H54 (cell line): ENCODE data around the gene PTPRE.

Source experiments
- DNase-seq: peaks from one replicate; pipeline ENCODE4 v3.0.0; 2011; ENCODE audit warnings: low spot score, mixed read lengths; ENCODE audit not compliant: insufficient read length
- FAIRE-seq: peaks from 3 replicates; lab custom pipeline; 2011; peaks lifted over from hg19 to GRCh38; lab: Jason Lieb, UNC
- POLR2A ChIP-seq: IDR thresholded peaks from 2 replicates; pipeline ENCODE4 v1.6.1; 2011; ENCODE audit warnings: low read depth, mild to moderate bottlenecking, low read length

PTPRE gene

GRCh38 chr10:128054163-128054970 lies 147.5 kb downstream of the PTPRE start:
- DNase-seq (no peak), FAIRE-seq (no peak)
- TF ChIP-seq POLR2A: no peak

DNA sequence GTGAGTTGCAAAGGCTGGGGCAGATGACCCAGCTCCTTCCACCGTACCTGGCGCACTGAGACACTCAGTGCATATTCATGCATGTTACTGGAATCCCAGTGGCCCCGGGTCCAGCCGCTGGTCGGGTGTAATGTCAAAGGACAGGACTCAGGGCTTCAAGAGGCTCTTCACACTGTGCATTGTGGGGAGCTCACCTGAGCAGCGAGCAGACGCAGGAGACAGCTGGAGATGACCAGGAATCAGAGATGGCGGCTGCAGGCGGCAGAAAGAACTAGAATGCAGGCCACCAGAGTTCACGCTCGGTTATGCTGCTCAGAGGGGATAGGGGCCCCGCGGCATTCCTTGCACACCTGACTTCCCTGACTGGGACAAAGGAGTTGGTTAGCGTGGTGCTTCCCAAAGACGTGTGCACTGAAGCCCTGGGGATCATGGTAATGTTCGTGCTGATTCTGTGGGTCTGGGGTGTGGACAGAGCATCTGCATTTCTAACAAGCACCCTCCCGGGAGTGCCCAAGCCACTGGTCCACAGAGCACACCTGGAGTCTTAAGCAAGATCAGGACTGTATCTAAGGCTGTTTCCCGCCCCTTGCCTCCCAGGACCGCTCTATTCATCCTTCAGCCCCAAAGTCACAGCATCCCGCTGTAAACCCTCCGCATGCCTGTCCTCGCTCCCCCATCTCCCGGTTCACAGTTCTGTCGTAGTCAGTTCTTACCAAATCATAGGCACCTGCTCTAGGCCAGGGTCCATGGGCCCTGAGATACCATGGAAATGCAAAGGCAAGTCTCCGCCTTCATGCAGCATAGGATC lies 148.4 kb downstream of the PTPRE start:
- FAIRE-seq (no peak), DNase-seq (no peak)
- TF ChIP-seq POLR2A: no peak

- TF ChIP-seq POLR2A: no peak
- DNase-seq: no peak
- no peak for FAIRE-seq
These were observed 149.6 kb downstream of the PTPRE start for GRCh38 chr10:128056303-128057050.

- no peak for FAIRE-seq
- no peak for TF ChIP-seq POLR2A
- DNase-seq: no peak
These were observed 151.3 kb downstream of the PTPRE start for GRCh38 chr10:128058106-128058749.

GRCh38 chr10:128058750-128059134 lies 151.8 kb downstream of the PTPRE start:
- FAIRE-seq: no peak
- no peak for DNase-seq
- no peak for TF ChIP-seq POLR2A

- no peak for TF ChIP-seq POLR2A
- FAIRE-seq: no peak
- DNase-seq: no peak
These were observed 152.5 kb downstream of the PTPRE start for GRCh38 chr10:128059266-128059981.

GRCh38 chr10:128059982-128060293 lies 153.0 kb downstream of the PTPRE start:
- no peak for TF ChIP-seq POLR2A
- FAIRE-seq (no peak), DNase-seq (no peak)

- no peak for TF ChIP-seq POLR2A
- FAIRE-seq (no peak), DNase-seq (no peak)
These were observed 153.7 kb downstream of the PTPRE start for GRCh38 chr10:128060341-128061250.

DNA sequence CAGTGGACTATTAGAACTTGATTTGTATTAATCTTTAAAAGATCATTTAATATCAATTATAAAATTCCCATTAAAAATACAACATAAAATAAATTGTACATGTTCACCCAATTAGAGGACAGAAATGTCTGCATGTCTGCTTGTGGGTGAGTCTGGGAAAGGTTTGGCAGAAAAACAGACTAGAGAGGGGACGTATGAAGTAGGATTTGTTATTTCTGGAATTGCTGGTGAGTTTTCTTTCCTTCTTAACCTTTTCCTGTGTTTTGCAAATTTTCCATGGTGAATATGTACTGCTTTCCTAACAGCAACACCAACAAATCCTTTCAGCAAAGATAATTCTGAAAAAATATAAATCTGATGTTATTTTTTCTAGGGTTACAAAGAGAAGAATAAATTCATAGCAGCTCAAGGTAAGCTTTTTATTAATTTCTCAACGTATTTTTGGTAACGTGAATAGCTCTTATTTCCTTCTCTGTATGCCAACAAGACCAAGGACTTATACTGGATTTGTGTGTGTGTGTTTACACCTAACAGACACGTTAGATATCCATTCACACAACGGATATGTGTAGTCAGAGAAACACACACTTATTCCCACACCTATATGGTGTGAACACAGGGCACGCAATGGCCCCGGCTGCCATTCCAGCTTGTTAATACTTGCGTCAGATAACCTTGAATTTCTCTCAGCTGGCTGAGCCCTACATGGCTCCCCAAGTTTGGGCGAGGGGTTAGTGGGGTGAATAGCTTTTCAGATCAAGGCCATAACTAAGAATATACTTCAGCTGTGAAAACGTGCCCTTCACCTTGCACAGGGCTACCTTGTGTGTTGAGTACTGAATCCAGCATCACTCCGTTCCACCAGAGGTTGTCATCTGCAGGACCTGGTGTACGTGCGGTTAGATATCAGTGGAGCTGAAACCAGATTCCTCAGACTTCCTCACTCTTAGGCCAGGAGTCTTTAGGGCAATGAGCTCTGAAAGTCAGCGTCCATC lies 154.7 kb downstream of the PTPRE start:
- no peak for TF ChIP-seq POLR2A
- no peak for DNase-seq
- FAIRE-seq: no peak

DNA sequence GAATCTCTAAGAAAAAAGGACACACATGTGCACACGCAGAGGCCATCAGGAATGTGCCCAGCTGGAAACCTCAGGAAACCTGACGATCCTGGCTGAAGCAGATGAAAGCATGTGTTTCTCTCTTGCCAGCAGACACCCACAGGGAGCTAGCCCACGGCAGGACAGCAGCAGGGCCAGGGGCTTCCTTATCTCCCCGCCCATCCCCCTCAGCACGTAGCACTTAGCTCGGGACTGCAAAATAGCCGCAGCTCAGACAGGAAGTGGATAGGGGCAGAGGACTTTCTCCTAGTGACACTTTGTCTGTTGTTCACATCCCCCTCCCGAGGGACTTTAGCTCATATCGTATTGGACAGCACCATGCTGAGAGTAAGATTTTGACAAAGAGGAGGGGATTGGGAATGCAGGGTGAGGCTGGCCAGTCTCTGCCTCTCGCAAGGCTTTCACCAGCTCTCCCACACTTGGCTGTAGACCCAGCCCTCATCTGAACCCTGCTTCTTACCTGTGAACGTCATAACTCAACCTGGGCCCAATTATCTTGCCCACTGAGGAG lies 155.5 kb downstream of the PTPRE start:
- FAIRE-seq: no peak
- no peak for TF ChIP-seq POLR2A
- DNase-seq: no peak
